NCI-H748 treated with DMSO at 0.1 percent for 48 hours (cell line): ENCODE measurements around the gene TREX2.

Experiments used
- DNase-seq: peaks from one replicate; lab custom pipeline; 2025; lab: John Stamatoyannopoulos, UW

TREX2 gene

DNA sequence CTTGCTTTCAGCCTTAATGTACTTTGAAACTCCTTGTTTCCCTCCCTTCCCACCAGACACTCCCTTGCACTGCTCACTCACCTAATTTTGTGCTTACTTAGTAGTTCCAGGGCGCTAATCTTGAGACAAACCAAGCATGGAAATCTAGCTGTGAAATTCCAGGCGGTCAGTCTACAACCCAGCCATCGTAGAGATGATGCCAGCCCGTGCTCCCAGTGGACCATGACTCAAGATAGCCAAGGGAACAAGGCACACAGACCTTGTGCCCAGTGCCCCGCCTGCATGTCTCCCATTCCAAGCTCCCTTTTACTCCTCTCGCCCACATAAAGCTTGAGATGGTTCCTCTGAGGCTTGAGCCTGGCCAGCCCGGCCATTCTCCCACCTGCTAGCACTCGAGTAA is 11.1 kb downstream of the TREX2 start:
- no peak for DNase-seq

DNA sequence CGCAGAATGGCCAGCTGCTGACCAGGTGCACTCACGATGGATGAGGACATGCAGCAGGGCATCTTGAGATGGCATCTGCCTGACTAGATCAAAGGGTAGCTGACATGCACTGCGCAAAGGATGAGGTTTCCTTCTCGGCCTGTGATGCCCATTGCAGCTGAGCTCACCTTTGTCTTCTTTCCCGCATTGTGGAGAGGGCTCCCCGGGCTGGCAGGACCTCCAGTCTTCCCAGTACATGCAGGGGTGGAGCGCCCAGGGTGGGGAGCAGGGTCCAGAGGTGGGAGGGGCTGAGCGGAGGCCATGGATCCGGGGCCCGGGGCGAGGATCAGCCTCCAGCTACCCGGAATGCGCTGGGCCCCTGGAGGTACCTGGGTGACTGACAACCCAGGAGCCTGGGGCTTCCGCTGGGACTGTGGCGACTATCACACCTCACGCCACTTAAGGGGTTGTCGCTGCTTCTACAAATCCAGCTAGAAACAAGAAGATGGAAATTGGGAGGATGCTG is 12.0 kb downstream of the TREX2 start:
- DNase-seq: no peak

DNA sequence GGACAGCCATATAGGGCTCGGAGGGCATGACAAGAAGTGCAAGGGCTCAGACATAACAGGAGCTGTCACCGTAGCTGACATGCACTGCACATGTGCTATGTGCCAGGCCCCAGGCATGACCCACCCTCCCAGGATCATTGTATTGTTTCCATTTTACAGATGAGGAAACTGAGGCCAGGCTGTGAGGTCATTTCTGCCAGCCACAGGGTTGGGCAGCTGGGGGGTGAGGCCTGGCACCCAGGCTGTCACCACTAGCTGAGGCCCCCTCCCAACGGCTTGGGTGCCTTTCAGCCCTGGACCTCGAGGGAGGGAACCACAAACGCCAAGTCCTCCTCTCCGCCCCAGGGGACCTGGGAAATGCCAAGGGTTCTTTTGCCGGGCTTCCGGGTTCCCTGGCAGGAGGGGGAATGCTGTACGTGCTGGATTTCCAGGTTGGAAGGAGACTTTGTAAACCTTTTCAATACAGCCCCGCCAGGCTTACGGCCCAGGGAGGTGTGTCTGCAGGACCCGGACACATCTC is 12.6 kb downstream of the TREX2 start:
- no peak for DNase-seq

- no peak for DNase-seq
Observed at GRCh38 chrX:153430796-153431195, 15.1 kb downstream of the TREX2 start.

GRCh38 chrX:153426204-153426603 is 19.7 kb downstream of the TREX2 start:
- no peak for DNase-seq

DNA sequence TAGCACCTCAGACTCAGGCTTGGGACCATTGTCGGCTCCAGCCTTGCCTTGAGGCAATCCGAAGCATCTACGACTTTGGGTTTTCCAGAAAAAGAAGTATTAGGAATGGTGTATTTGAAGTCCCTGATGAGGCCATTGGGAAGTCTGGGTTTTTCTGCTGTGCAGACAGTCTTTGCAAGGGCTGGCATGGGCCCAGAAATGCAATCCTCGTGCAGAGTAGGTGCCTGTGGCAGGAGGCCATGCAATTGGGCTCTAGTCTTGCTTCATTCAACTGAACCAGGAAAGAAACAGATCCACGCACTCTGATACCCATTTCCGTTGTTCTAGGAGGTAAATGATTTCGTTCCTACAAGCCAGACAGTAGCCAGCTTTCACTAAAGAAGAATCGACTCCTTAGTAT is 22.2 kb downstream of the TREX2 start:
- DNase-seq: no peak

DNA sequence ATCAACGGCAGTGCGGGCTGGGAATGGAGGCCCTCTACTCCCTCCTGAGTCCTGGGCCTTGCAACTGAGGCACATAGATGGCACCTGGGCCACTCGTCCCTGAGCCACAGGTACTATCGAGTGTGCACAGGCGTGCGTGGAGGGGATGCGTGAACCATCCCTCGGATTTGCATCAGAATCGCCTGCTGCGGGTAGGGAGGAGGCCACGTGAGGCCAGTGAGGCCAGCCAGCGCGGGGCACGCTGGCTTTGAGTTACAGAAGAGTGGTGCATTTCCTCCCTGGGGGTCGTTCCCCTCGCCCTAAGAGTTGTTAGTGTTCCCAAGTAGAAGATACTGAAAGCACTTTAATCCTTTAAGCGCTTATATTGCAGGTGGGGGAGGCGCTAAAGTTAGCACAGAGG is 24.0 kb downstream of the TREX2 start:
- no peak for DNase-seq

GRCh38 chrX:153420851-153421599 is 24.8 kb downstream of the TREX2 start:
- no peak for DNase-seq

GRCh38 chrX:153417637-153418036 is 28.2 kb downstream of the TREX2 start:
- DNase-seq: no peak

- DNase-seq: no peak
Observed at GRCh38 chrX:153416781-153417450, 28.9 kb downstream of the TREX2 start.

GRCh38 chrX:153414856-153415510 is 30.9 kb downstream of the TREX2 start:
- DNase-seq: no peak

DNA sequence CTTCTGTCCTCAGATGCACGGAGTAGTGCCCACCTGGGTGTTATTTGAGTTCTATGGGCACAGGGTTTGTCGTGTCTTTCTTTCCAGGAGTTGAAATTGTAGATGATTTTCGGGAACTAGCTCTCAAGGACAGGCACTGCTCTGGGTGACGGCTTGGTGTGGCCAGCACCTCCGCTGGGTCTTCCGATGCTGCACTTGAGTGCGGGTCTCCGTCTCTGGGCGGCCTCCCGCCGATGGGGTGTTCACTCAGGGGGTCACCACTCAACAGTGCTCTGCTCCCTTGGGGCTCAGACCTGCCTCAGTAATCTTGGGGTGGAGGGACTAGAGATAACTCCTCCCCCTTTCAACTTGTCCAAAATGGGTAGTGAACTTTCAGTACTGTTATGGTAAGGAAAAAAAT is 32.1 kb downstream of the TREX2 start:
- DNase-seq: no peak

DNA sequence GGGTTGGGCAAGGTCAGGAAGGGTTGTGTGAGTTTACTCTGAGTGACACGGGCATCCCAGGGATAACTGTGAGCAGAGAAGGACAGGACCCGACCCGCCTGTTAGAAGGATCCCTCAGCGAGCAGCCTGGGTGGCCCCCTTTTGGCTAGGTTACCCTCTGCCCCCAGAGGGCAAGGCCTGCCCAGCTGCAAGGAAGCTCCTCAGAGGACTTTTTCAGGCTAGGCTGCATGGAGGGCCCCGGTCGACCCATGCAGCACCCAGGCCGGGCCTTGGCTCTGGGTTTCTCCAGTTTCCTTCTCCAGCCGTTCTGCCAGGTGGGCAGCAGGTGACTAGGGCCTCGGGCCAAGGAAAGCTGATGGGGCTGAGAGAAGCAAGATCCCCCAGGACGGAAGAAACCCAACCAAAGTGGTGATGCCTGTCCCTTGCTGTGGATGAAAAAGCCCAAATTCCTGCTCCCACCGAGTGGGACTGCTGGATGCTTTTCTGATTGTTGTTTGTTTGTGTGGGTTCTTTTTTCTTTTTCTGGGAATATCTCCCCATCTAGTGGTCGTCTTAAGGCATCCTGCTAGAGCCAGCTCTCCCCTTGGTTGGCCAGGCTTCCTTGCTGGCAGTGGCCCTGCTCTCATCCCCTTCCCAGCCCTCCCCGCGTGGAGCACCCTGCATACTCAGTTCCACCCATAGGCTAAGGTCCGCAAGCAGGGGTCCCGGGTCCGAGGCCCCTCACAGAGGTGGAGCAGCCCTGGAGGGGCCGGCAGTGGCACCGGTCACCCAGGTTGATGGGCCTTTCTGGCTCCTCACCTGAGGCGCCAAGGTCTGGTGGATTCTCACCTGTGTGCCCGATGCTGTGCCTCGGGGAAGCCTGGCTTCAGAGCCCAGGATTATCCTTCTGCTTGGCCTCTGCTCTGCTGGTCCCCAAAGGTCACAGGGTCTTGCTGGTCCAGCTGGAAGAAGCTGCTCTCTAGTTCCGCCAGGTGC is 32.8 kb downstream of the TREX2 start:
- no peak for DNase-seq

- DNase-seq: peak; percentile 4
Observed at GRCh38 chrX:153411988-153412574, 33.8 kb downstream of the TREX2 start.

GRCh38 chrX:153411255-153411987 is 34.4 kb downstream of the TREX2 start, which contains the start of gene ZFP92:
ZFP92 (plus strand) TSS chrX:153411472; CDS start chrX:153418323, 6,851 bp downstream.
- no peak for DNase-seq

GRCh38 chrX:153410888-153411254 is 35.0 kb downstream of the TREX2 start:
- no peak for DNase-seq

DNA sequence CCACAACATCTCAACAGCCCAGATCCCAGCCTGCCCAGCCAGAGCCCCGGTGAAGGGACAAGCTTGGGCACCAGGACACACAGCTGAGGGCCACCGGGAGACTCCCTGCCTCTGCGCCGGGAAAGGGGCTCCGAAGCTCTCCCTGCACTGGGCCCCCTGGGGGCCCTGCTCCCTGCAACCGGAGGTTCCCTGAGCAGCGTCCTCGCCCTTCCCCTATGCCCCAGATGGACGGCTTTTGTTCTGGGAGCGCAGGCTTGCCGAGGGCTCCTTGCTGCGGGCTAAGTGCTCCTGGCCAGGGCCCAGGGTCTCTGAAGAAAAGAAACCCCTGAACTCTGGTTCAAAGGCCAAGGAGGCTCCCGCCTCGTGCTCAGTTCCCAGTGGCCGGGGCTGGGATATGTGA is 35.5 kb downstream of the TREX2 start:
- DNase-seq: no peak

DNA sequence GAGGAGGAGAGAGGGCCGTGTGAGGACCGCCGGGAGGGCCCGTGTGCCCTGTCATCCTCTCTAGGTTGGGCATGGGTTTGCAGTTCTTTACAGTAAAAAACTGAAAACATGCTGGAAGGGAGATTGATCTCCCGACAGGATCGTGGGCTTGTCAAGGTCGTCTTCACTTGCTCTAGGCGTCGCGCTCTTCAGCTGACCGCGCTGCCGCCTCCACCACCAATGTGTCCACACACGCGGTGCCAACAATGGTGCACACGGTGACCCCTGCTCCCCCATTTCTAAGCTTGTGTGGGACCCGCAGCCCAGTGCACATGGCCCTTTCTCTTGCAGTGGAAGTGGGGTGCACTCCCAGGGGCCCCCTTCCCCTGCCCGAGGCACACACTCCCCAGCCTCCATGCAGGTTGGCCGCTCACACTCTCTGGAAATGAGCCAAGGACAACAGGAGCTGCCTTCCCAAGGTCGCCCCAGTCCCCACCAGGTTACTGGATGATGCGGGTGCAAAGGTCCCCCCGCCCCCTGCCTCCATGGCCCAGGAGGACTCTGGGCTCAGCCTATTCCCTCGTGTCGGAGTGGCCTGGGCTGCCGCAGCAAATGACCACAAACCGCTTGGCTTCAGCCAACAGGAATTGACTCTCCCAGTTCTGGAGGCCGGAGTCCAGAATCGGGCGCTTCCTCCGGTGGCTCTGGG is 36.3 kb downstream of the TREX2 start:
- no peak for DNase-seq

GRCh38 chrX:153408871-153409351 is 36.9 kb downstream of the TREX2 start:
- DNase-seq: no peak
